ENCODE results near the gene WNT10A.

Gene WNT10A

DNA sequence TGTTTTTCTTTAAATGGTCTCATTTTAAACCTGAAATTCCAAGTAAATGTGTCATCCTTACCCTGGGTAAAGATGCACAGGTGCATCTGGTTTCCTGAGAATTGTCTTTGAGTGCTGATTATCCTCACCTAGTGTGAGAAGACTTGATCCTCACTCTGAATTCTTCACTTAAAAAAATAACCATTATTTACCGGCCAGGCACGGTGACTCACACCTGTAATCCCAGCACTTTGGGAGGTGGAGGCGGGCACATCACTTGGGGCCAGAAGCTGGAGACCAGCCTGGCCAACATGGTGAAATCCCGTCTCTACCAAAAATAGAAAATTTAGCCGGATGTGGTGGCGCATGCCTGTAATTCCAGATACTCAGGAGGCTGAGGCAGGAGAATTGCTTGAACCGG, 30.9 kb upstream of the WNT10A start:
- no peak overlapping the region for H3K27ac ChIP-seq (ENCODE audit: low read length)
- H3K9ac ChIP-seq (ENCODE audit: low read depth, low read length): no peak overlapping the region
- H3K4me1 ChIP-seq (ENCODE audit: insufficient read depth, low read length): no peaks in the 10 kb centered on the region
- H3K9me3 ChIP-seq (ENCODE audit: insufficient read depth, low read depth, low read length): 0 out of 2 replicates have a peak, but pooled peaks cover 6% of the 10 kb centered on the region
- H3K4me3 ChIP-seq (ENCODE audit: low read length): no peak overlapping the region
- no peaks in the 10 kb centered on the region for H3K36me3 ChIP-seq (ENCODE audit: insufficient read depth, low read depth, low read length)
- peaks cover 26% of the 10 kb centered on the region for H3K27me3 ChIP-seq (ENCODE audit: insufficient read depth, low read length)

GRCh38 chr2:218850796-218851195, 29.9 kb upstream of the WNT10A start:
- peaks cover 37% of the 10 kb centered on the region for H3K27me3 ChIP-seq (ENCODE audit: insufficient read depth, low read length)
- H3K9ac ChIP-seq (ENCODE audit: low read depth, low read length): no peak overlapping the region
- H3K4me3 ChIP-seq (ENCODE audit: low read length): no peak overlapping the region
- H3K27ac ChIP-seq (ENCODE audit: low read length): no peak overlapping the region
- 0 out of 2 replicates have a peak, but pooled peaks cover under 1% of the 10 kb centered on the region for H3K4me1 ChIP-seq (ENCODE audit: insufficient read depth, low read length)
- no peaks in the 10 kb centered on the region for H3K9me3 ChIP-seq (ENCODE audit: insufficient read depth, low read depth, low read length)
- H3K36me3 ChIP-seq (ENCODE audit: insufficient read depth, low read depth, low read length): no peaks in the 10 kb centered on the region

GRCh38 chr2:218851286-218851685, 29.4 kb upstream of the WNT10A start:
- Histone ChIP-seq H3K4me1 (ENCODE audit: insufficient read depth, low read length) (0 out of 2 replicates have a peak, but pooled peaks cover 5% of the 10 kb centered on the region), H3K27ac (ENCODE audit: low read length) (no peak overlapping the region), H3K36me3 (ENCODE audit: insufficient read depth, low read depth, low read length) (no peaks in the 10 kb centered on the region), H3K4me3 (ENCODE audit: low read length) (no peak overlapping the region), H3K27me3 (ENCODE audit: insufficient read depth, low read length) (peaks cover 42% of the 10 kb centered on the region), H3K9ac (ENCODE audit: low read depth, low read length) (no peak overlapping the region), H3K9me3 (ENCODE audit: insufficient read depth, low read depth, low read length) (no peaks in the 10 kb centered on the region)

GRCh38 chr2:218852911-218853667, 27.6 kb upstream of the WNT10A start:
- no peak overlapping the region for H3K27ac ChIP-seq (ENCODE audit: low read length)
- no peaks in the 10 kb centered on the region for H3K36me3 ChIP-seq (ENCODE audit: insufficient read depth, low read depth, low read length)
- H3K9me3 ChIP-seq (ENCODE audit: insufficient read depth, low read depth, low read length): no peaks in the 10 kb centered on the region
- H3K9ac ChIP-seq (ENCODE audit: low read depth, low read length): no peak overlapping the region
- no peak overlapping the region for H3K4me3 ChIP-seq (ENCODE audit: low read length)
- peaks cover 8% of the 10 kb centered on the region; the same call in 1 of the 2 replicates for H3K4me1 ChIP-seq (ENCODE audit: insufficient read depth, low read length)
- peaks cover 60% of the 10 kb centered on the region for H3K27me3 ChIP-seq (ENCODE audit: insufficient read depth, low read length)

- Histone ChIP-seq H3K9ac (ENCODE audit: low read depth, low read length) (no peak overlapping the region), H3K27ac (ENCODE audit: low read length) (no peak overlapping the region), H3K36me3 (ENCODE audit: insufficient read depth, low read depth, low read length) (no peaks in the 10 kb centered on the region), H3K4me3 (ENCODE audit: low read length) (no peak overlapping the region), H3K27me3 (ENCODE audit: insufficient read depth, low read length) (peaks cover 63% of the 10 kb centered on the region), H3K4me1 (ENCODE audit: insufficient read depth, low read length) (peaks cover 9% of the 10 kb centered on the region), H3K9me3 (ENCODE audit: insufficient read depth, low read depth, low read length) (no peaks in the 10 kb centered on the region)
Measured at GRCh38 chr2:218853766-218854165, 26.9 kb upstream of the WNT10A start.

- Histone ChIP-seq H3K4me1 (ENCODE audit: insufficient read depth, low read length) (peaks cover 12% of the 10 kb centered on the region), H3K36me3 (ENCODE audit: insufficient read depth, low read depth, low read length) (no peaks in the 10 kb centered on the region), H3K27me3 (ENCODE audit: insufficient read depth, low read length) (peaks cover 73% of the 10 kb centered on the region), H3K9ac (ENCODE audit: low read depth, low read length) (no peak overlapping the region), H3K27ac (ENCODE audit: low read length) (no peak overlapping the region), H3K9me3 (ENCODE audit: insufficient read depth, low read depth, low read length) (no peaks in the 10 kb centered on the region), H3K4me3 (ENCODE audit: low read length) (no peak overlapping the region)
Measured at GRCh38 chr2:218854860-218855259, 25.8 kb upstream of the WNT10A start.

DNA sequence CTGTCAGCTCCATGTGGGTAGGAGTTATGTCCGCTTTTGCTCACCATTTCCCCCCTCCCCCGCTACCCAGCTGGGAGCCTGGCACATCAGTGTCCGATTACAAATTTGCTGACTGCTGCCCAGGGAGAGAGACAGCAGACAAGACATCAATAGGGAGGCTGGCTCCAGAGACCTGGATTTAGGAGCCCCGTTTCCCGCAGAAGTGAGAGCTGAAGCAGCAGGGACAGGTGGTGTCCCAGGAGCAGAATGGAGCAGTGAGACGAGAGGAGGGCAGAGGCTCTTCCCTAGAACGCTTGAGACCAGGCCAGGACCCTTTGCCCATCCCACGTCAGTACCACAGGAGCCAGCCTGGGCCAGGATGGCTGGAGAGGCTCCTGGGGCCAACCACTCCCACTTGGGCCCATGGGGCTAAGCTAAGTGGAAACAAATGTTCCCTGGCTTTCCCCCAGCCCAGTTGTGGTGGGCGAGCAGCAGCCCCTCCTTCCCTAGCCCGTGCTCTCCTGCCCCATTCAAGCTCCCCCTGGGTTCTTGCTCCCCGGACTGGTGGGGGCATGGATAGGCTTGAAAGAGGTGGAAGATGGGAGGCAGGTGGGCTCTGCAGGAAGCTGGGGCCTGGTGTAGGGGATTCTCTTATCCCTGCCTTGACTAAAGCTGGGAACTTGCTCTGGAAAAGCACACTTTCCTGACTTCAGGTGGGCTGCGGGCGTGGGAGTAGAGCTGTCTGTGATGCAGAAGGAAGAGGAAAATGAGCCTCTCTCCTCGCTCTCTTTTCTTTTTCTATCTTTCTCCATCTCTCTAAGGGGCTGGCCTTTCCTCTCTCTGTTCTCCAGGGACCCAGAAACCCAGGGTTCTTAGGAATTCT, 25.1 kb upstream of the WNT10A start:
- Histone ChIP-seq H3K9me3 (ENCODE audit: insufficient read depth, low read depth, low read length) (no peaks in the 10 kb centered on the region; the same call in 1 of the 2 replicates), H3K36me3 (ENCODE audit: insufficient read depth, low read depth, low read length) (no peaks in the 10 kb centered on the region), H3K27me3 (ENCODE audit: insufficient read depth, low read length) (peaks cover 80% of the 10 kb centered on the region), H3K4me1 (ENCODE audit: insufficient read depth, low read length) (peaks cover 12% of the 10 kb centered on the region), H3K27ac (ENCODE audit: low read length) (no peak overlapping the region), H3K9ac (ENCODE audit: low read depth, low read length) (no peak overlapping the region), H3K4me3 (ENCODE audit: low read length) (no peak overlapping the region)

DNA sequence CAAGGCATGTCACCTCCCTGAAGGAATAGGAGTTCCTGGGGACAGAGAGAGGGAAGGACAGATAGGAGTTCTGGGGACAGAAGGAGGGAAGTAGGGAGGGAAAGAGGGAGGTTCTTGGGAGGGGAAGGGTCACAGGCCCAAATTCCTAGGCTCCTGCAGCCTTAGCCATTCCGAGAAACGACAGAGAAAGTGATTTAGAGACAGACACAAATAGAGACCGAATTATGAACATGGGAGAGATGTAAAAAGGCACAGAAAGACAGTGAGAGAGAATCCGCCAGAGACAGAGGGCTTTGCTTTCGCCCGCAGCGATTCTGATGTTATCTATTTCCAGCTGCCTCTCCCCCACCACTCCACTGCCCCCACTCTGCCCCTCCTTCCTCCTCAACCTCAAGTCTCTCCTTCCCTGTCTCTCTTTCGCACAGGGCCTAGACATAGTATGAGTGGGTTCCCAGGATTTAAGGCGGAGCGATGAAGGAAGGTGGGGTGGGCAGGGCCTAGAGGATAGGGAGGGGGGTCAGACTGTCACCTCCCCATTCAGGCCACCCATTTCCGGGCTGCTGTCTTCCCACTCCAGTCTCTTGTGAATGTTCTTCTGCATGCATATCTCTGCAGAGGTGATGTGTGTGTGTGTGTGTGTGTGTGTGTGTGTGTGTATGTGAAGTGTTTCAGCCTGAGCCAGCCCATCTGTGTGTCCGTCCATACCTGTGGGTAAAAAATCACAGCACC, 24.3 kb upstream of the WNT10A start:
- peaks cover 87% of the 10 kb centered on the region for H3K27me3 ChIP-seq (ENCODE audit: insufficient read depth, low read length)
- no peak overlapping the region for H3K27ac ChIP-seq (ENCODE audit: low read length)
- H3K4me1 ChIP-seq (ENCODE audit: insufficient read depth, low read length): peaks cover 12% of the 10 kb centered on the region
- H3K9me3 ChIP-seq (ENCODE audit: insufficient read depth, low read depth, low read length): no peaks in the 10 kb centered on the region; the same call in 1 of the 2 replicates
- no peak overlapping the region for H3K9ac ChIP-seq (ENCODE audit: low read depth, low read length)
- H3K36me3 ChIP-seq (ENCODE audit: insufficient read depth, low read depth, low read length): no peaks in the 10 kb centered on the region
- no peak overlapping the region for H3K4me3 ChIP-seq (ENCODE audit: low read length)

DNA sequence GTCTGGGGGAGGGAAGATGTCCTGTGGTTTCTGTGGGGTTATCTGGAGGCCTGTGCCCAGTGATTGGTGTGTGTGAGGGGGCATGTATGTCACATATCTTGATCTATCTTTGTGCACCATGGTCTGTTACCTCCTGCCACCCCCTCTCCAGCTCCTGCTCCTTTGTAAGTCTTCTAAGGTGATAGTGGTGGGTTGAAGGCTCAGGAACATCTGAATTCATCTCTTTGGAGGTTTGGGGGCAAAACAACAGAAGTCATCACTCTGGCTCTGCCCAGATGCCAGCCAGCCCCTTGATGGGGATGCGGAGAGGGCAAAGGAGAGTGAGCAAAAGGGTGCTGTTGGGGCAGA, 23.8 kb upstream of the WNT10A start:
- Histone ChIP-seq H3K36me3 (ENCODE audit: insufficient read depth, low read depth, low read length) (no peaks in the 10 kb centered on the region), H3K9me3 (ENCODE audit: insufficient read depth, low read depth, low read length) (no peaks in the 10 kb centered on the region; the same call in 1 of the 2 replicates), H3K4me1 (ENCODE audit: insufficient read depth, low read length) (peaks cover 12% of the 10 kb centered on the region), H3K27me3 (ENCODE audit: insufficient read depth, low read length) (peaks cover 93% of the 10 kb centered on the region), H3K9ac (ENCODE audit: low read depth, low read length) (no peak overlapping the region), H3K27ac (ENCODE audit: low read length) (no peak overlapping the region), H3K4me3 (ENCODE audit: low read length) (no peak overlapping the region)

DNA sequence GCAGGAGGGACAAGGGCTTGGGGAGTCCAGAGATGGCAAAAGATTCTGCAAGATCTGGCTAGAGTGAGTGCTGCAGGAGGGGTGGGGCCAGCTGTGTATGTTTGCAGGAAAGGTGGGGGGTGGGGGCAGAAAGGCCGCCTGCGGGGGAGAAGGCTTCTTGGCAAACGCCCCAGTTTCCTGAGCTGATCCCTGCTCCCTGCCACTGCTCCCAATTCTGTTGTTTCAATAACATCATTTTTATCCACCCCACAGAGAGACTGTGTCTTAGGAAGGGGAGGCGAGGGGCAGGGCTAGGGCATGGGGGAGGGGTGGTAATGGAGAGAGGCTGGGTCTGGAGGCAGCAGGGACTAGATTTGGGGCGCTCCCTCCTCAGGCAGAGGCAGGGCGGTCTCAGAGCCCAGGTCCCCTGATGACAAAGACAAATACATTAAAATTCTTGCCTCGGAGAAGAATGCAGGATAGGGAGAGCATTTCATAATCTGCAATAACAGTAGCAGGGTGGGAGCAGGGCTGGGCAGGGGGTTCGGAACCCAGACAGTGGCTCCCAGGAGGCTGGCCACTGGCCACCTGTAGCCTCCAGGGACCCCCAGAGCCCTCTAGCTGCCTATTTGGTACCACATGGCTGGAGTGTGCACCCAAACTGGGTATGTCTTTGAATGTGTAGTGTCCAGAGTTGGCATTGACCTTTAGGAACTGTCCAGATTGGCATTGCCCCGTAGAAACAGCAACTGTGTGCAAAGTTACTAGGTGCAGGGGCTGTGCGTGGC, 23.1 kb upstream of the WNT10A start:
- Histone ChIP-seq H3K4me1 (ENCODE audit: insufficient read depth, low read length) (peaks cover 12% of the 10 kb centered on the region), H3K27me3 (ENCODE audit: insufficient read depth, low read length) (peaks cover 99% of the 10 kb centered on the region), H3K27ac (ENCODE audit: low read length) (no peak overlapping the region), H3K9ac (ENCODE audit: low read depth, low read length) (no peak overlapping the region), H3K36me3 (ENCODE audit: insufficient read depth, low read depth, low read length) (no peaks in the 10 kb centered on the region), H3K4me3 (ENCODE audit: low read length) (no peak overlapping the region), H3K9me3 (ENCODE audit: insufficient read depth, low read depth, low read length) (no peaks in the 10 kb centered on the region; the same call in 1 of the 2 replicates)

- H3K9me3 ChIP-seq (ENCODE audit: insufficient read depth, low read depth, low read length): no peaks in the 10 kb centered on the region; the same call in 1 of the 2 replicates
- H3K4me1 ChIP-seq (ENCODE audit: insufficient read depth, low read length): peaks cover 12% of the 10 kb centered on the region
- H3K9ac ChIP-seq (ENCODE audit: low read depth, low read length): no peak overlapping the region
- no peak overlapping the region for H3K27ac ChIP-seq (ENCODE audit: low read length)
- H3K27me3 ChIP-seq (ENCODE audit: insufficient read depth, low read length): peaks cover 99% of the 10 kb centered on the region
- H3K36me3 ChIP-seq (ENCODE audit: insufficient read depth, low read depth, low read length): no peaks in the 10 kb centered on the region
- no peak overlapping the region for H3K4me3 ChIP-seq (ENCODE audit: low read length)
Measured at GRCh38 chr2:218858138-218858445, 22.6 kb upstream of the WNT10A start.

Data from iPS-20b (cell line).